IMR-90 (cell line): ENCODE results near the gene SLC35G1. TPM values are rescaled to one million over a fixed set of nuclear protein-coding genes. Genes with fewer than 3 reads are reported as not detected.

ENCODE experiments used
- ATAC-seq: fragments of 200-7000 bp; cut with Tn5 transposase; 2 replicates; pipeline ENCODE4 v1.9.1; 2020; ENCODE audit warnings: low read depth, mild to moderate bottlenecking, moderate library complexity
- BruUV-seq: library from RNA; stranded (reverse); fragments of 400-500 nt; replicated peaks from 2 replicates; lab custom pipeline; 2021; lab: Mats Ljungman, UMichigan
- CTCF ChIA-PET: fragments of 300-600 bp; formaldehyde crosslinking; extraction: SDS; loops from one replicate; lab custom pipeline; 2021; ENCODE audit warnings: antibody characterized with exemption; lab: Yijun Ruan, JAX
- POLR2A ChIA-PET: fragments of 300-600 bp; sonication (Branson Sonifier 250); formaldehyde crosslinking; loops from one replicate; lab custom pipeline; 2022; ENCODE audit warnings: antibody characterized with exemption; ENCODE audit not compliant: unreplicated experiment; lab: Charles Lee
- DNase-seq: peaks from one replicate; pipeline ENCODE4 v3.0.0; 2013
- H2AFZ ChIP-seq: replicated peaks from 2 replicates; pipeline ENCODE3; 2013; ENCODE audit warnings: low read length, mild to moderate bottlenecking; ENCODE audit not compliant: poor library complexity
- H2AK5ac ChIP-seq: 2 replicates; pipeline ENCODE4 v1.6.1; 2013; ENCODE audit warnings: low read depth, low read length, inconsistent platforms
- H2AK9ac ChIP-seq: replicated peaks from 2 replicates; pipeline ENCODE3; 2013; ENCODE audit warnings: mild to moderate bottlenecking, low read depth, low read length, moderate library complexity; ENCODE audit not compliant: poor library complexity
- H2BK120ac ChIP-seq: 2 replicates; pipeline ENCODE4 v1.6.1; 2013; ENCODE audit warnings: low read depth, low read length, inconsistent platforms
- H2BK15ac ChIP-seq: 3 replicates; pipeline ENCODE4 v1.6.1; 2013; ENCODE audit warnings: low read depth, low read length, inconsistent platforms
- H2BK20ac ChIP-seq: 2 replicates; pipeline ENCODE4 v1.6.1; 2013; ENCODE audit warnings: low read depth, mild to moderate bottlenecking, inconsistent platforms, low read length, moderate library complexity
- H2BK5ac ChIP-seq: 2 replicates; pipeline ENCODE4 v1.6.1; 2013; ENCODE audit warnings: mild to moderate bottlenecking, low read depth, low read length, inconsistent platforms; ENCODE audit not compliant: poor library complexity, severe bottlenecking
- H3K14ac ChIP-seq: replicated peaks from 2 replicates; pipeline ENCODE4 v1.6.1; 2013; ENCODE audit warnings: low read depth, low read length, inconsistent platforms
- H3K18ac ChIP-seq: 2 replicates; pipeline ENCODE4 v1.6.1; 2013; ENCODE audit warnings: low read depth, low read length, control low read depth
- H3K23ac ChIP-seq: 2 replicates; pipeline ENCODE4 v1.6.1; 2013; ENCODE audit warnings: low read depth, low read length, inconsistent platforms
- H3K27ac ChIP-seq: 2 replicates; pipeline ENCODE4 v1.5.1; 2013; ENCODE audit warnings: mild to moderate bottlenecking, control low read depth, low read length; ENCODE audit not compliant: insufficient read depth
- H3K27me3 ChIP-seq: 2 replicates; pipeline ENCODE4 v1.6.1; 2013; ENCODE audit warnings: low read length; ENCODE audit not compliant: control insufficient read depth, insufficient read depth
- H3K36me3 ChIP-seq: 2 replicates; pipeline ENCODE4 v1.6.1; 2013; ENCODE audit warnings: low read length, mixed read lengths; ENCODE audit not compliant: control insufficient read depth, insufficient read depth
- H3K4ac ChIP-seq: 2 replicates; pipeline ENCODE4 v1.6.1; 2013; ENCODE audit warnings: low read depth, low read length, inconsistent platforms
- H3K4me1 ChIP-seq: 2 replicates; pipeline ENCODE4 v1.6.1; 2013; ENCODE audit warnings: low read length, mixed read lengths; ENCODE audit not compliant: control insufficient read depth, insufficient read depth
- H3K4me2 ChIP-seq: 2 replicates; pipeline ENCODE4 v1.6.1; 2013; ENCODE audit warnings: low read depth, mild to moderate bottlenecking, control low read depth, low read length, moderate library complexity
- H3K4me3 ChIP-seq: 2 replicates; pipeline ENCODE4 v1.5.1; 2013; ENCODE audit warnings: low read depth, mild to moderate bottlenecking, control low read depth, low read length, moderate library complexity; ENCODE audit not compliant: insufficient read depth
- H3K56ac ChIP-seq: 2 replicates; pipeline ENCODE4 v1.6.1; 2013; ENCODE audit warnings: low read length, inconsistent platforms; ENCODE audit not compliant: insufficient read depth; ENCODE audit errors: extremely low read depth
- H3K79me1 ChIP-seq, 2 experiments: 2 replicates each; pipeline ENCODE4 v1.6.1; 2013; ENCODE audit warnings: low read length in 2 of 2, inconsistent platforms in 1 of 2, low read depth in 1 of 2
- H3K9ac ChIP-seq: 2 replicates; pipeline ENCODE4 v1.6.1; 2013; ENCODE audit warnings: low read depth, low read length, control low read depth
- H3K9me1 ChIP-seq: 2 replicates; pipeline ENCODE4 v1.6.1; 2013; ENCODE audit warnings: low read length, inconsistent platforms; ENCODE audit not compliant: insufficient read depth
- H3K9me3 ChIP-seq: 2 replicates; pipeline ENCODE4 v1.6.1; 2013; ENCODE audit warnings: low read length; ENCODE audit not compliant: control insufficient read depth, insufficient read depth
- H4K20me1 ChIP-seq: 2 replicates; pipeline ENCODE4 v1.6.1; 2013; ENCODE audit warnings: low read length, inconsistent platforms; ENCODE audit not compliant: insufficient read depth
- H4K5ac ChIP-seq: 2 replicates; pipeline ENCODE4 v1.6.1; 2013; ENCODE audit warnings: mild to moderate bottlenecking, low read depth, low read length, control low read depth
- H4K8ac ChIP-seq, 2 experiments: 2 replicates each; pipeline ENCODE4 v1.6.1; 2013; ENCODE audit warnings: low read depth in 2 of 2, low read length in 2 of 2, control low read depth in 1 of 2, inconsistent platforms in 1 of 2
- H4K91ac ChIP-seq: 2 replicates; pipeline ENCODE4 v1.6.1; 2013; ENCODE audit warnings: low read depth, low read length, inconsistent platforms; ENCODE audit not compliant: insufficient read depth
- CHD1 ChIP-seq: IDR thresholded peaks from 2 replicates; pipeline ENCODE4 v1.6.1; 2012; ENCODE audit warnings: low read depth, low read length, improper control_type of control experiment
- MAFK ChIP-seq: IDR thresholded peaks from 2 replicates; pipeline ENCODE4 v1.6.1; 2012; ENCODE audit warnings: low read depth, low read length, improper control_type of control experiment
- MXI1 ChIP-seq: IDR thresholded peaks from 2 replicates; pipeline ENCODE4 v1.6.1; 2012; ENCODE audit warnings: low read depth, mild to moderate bottlenecking, low read length, moderate library complexity, borderline replicate concordance
- RAD21 ChIP-seq: IDR thresholded peaks from 2 replicates; pipeline ENCODE4 v1.6.1; 2012; ENCODE audit warnings: low read length, improper control_type of control experiment
- RCOR1 ChIP-seq: IDR thresholded peaks from 2 replicates; pipeline ENCODE4 v1.6.1; 2012; ENCODE audit warnings: mild to moderate bottlenecking, low read length, improper control_type of control experiment; ENCODE audit not compliant: insufficient replicate concordance
- SMC3 ChIP-seq: fragments of 150-350 bp; IDR thresholded peaks from 2 replicates; pipeline ENCODE4 v1.6.1; 2016; ENCODE audit warnings: low read depth, mild to moderate bottlenecking, antibody characterized with exemption, low read length, moderate library complexity
- WGBS, 2 experiments: methylation state at CpG; one replicate each; pipeline versions ENCODE4 v1.1.5 to v1.1.7; 2013; ENCODE audit warnings: missing lambda C conversion rate in 2 of 2; ENCODE audit not compliant: insufficient read length in 1 of 2; ENCODE audit errors: extremely low coverage in 2 of 2; 5-methylcytosine and 5-hydroxymethylcytosine counted together
- dilution Hi-C: fragments of 300-500 bp; cut with HindIII; formaldehyde crosslinking; loops from one replicate; pipeline ENCODE4 v1.14.3; 2018; ENCODE audit warnings: low sequenced_read_pairs; ENCODE audit not compliant: unreplicated experiment
- in situ Hi-C: fragments of 300-500 bp; cut with MboI; formaldehyde crosslinking; loops from 3 replicates; pipeline ENCODE4 v1.14.3; 2019; ENCODE audit warnings: low sequenced_read_pairs, inconsistent platforms, mixed read lengths
- intact Hi-C: fragments of 100-400 bp; cut with micrococcal nuclease; formaldehyde crosslinking; loops from 2 replicates; pipeline ENCODE4 v1.10.0; 2022
- polyA plus RNA-seq, 3 experiments: library from polyadenylated mRNA; depleted of rRNA; stranded (reverse); fragments of >200 nt; gene quantifications; 2 replicates each; pipeline ENCODE4 v1.2.3, GENCODE V29; 2012; ENCODE audit warnings: low replicate concordance in 1 of 3
- total RNA-seq: library from RNA; depleted of rRNA; stranded (reverse); fragments of >200 nt; gene quantifications from 2 replicates; pipeline ENCODE4 v1.2.3, GENCODE V29; 2012
- TF ChIP-seq, protein P1 (sequence below): fragments of 150-350 bp; IDR thresholded peaks from 2 replicates; pipeline ENCODE4 v1.6.1; 2017; ENCODE audit warnings: mild to moderate bottlenecking, antibody characterized with exemption, low read length, low read depth

Gene SLC35G1
- total and polyA plus RNA-seq, 2 of the 4 experiments (the other 2 are of a cell fraction), result 2.7 to 3.7 TPM

DNA sequence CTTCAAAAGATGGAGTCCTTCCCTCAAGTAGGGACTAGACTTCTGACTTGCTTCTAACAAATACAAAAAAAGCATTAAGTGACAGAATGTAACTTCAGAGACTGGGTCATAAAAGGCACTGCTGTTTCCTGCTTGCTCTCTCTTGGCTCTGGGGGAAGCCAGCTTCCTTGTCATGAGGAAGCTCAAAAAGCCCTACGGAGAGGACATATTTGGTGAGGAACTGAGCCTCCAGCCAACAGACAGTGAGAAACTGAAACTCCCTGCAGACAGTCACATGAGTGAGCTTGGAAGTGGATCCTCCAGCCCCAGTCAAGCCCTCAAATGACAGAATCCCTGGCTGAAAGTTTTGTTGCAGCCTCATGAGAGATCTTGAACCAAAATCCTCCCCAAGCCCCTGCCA is 26.3 kb upstream of the SLC35G1 start:
- ATAC-seq (no peak), DNase-seq (no peak)
- Histone ChIP-seq H3K79me1 (no peaks in the 10 kb centered on the region), H3K27ac (no peak overlapping the region), H2BK15ac (no peak overlapping the region), H3K36me3 (no peaks in the 10 kb centered on the region), H3K18ac (no peak overlapping the region), H3K9me3 (no peaks in the 10 kb centered on the region), H3K14ac (no peak overlapping the region), H3K56ac (no peak overlapping the region), H3K23ac (no peak overlapping the region), H3K4me2 (no peak overlapping the region), H2BK5ac (no peak overlapping the region), H2AK5ac (no peak overlapping the region), H2BK120ac (no peak overlapping the region), H3K27me3 (peaks cover 16% of the 10 kb centered on the region), H4K5ac (no peak overlapping the region), H4K20me1 (no peaks in the 10 kb centered on the region), H2AFZ (no peak overlapping the region), H3K9me1 (no peaks in the 10 kb centered on the region), H3K9ac (no peak overlapping the region), H4K8ac (no peak overlapping the region), H2AK9ac (no peak overlapping the region), H3K4me3 (no peak overlapping the region), H4K91ac (no peak overlapping the region), H3K4me1 (no peaks in the 10 kb centered on the region), H2BK20ac (no peak overlapping the region), H3K4ac (no peak overlapping the region)
- BruUV-seq, result no TSS peak
- ChIA-PET POLR2A (no interaction called here), CTCF (interaction anchor here (0.5 kb wide), 1 partner anchor 20 kb away, joined by 3 read pairs; no protein-coding TSS in a partner anchor)
- TF ChIP-seq CHD1, result no peak
- TF ChIP-seq, protein P1, sequence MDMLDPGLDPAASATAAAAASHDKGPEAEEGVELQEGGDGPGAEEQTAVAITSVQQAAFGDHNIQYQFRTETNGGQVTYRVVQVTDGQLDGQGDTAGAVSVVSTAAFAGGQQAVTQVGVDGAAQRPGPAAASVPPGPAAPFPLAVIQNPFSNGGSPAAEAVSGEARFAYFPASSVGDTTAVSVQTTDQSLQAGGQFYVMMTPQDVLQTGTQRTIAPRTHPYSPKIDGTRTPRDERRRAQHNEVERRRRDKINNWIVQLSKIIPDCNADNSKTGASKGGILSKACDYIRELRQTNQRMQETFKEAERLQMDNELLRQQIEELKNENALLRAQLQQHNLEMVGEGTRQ, result no peak
- no peak for TF ChIP-seq RAD21
- no peak for TF ChIP-seq MAFK
- TF ChIP-seq RCOR1, result no peak
- TF ChIP-seq SMC3, result no peak
- TF ChIP-seq MXI1, result no peak
- WGBS, 2 experiments, result no CpG with 5 or more reads among the region's 1 CpG
- in situ Hi-C loops (no loop called here), intact Hi-C loops (no loop called here), dilution Hi-C loops (no loop called here)
